ENCODE data around the gene NKAPD1.

NKAPD1 gene

GRCh38 chr11:112097734-112098528 is 23.8 kb downstream of the NKAPD1 start:
- Mint-ChIP-seq H3K27me3 (ENCODE audit: low read depth, poor library complexity) (no peaks in the 10 kb centered on the region), H3K4me3 (no peak overlapping the region), H3K36me3 (ENCODE audit: low read depth) (peaks cover 16% of the 10 kb centered on the region), H3K27ac (no peak overlapping the region), H3K4me1 (no peaks in the 10 kb centered on the region), H3K9me3 (no peaks in the 10 kb centered on the region)
- TF ChIP-seq, protein P1, sequence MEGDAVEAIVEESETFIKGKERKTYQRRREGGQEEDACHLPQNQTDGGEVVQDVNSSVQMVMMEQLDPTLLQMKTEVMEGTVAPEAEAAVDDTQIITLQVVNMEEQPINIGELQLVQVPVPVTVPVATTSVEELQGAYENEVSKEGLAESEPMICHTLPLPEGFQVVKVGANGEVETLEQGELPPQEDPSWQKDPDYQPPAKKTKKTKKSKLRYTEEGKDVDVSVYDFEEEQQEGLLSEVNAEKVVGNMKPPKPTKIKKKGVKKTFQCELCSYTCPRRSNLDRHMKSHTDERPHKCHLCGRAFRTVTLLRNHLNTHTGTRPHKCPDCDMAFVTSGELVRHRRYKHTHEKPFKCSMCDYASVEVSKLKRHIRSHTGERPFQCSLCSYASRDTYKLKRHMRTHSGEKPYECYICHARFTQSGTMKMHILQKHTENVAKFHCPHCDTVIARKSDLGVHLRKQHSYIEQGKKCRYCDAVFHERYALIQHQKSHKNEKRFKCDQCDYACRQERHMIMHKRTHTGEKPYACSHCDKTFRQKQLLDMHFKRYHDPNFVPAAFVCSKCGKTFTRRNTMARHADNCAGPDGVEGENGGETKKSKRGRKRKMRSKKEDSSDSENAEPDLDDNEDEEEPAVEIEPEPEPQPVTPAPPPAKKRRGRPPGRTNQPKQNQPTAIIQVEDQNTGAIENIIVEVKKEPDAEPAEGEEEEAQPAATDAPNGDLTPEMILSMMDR (IDR thresholded peaks at IDR 0.05): no peak
- no peak for DNase-seq

DNA sequence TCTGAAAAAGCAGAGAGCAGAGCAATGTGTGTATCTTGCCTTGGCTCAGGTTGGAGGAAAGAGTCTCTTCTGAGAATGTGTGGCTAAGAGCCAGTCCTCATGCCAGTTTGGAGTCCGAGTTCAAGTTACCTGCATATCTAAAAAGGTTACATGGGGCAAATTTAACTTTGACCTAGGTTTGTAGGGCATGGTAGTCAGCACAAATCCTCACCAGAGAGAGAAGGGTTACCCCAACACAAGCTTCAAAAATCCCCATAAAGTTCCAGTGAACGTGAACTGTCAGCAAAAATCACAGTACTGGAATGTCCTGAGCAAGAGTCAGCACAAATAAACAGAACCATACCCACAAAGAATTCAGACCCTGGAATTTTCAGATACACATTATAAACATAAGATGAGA is 26.4 kb downstream of the NKAPD1 start:
- Mint-ChIP-seq H3K4me1 (no peaks in the 10 kb centered on the region), H3K9me3 (no peaks in the 10 kb centered on the region), H3K4me3 (no peak overlapping the region), H3K27ac (peak overlapping the region; percentile 27), H3K27me3 (ENCODE audit: low read depth, poor library complexity) (no peaks in the 10 kb centered on the region), H3K36me3 (ENCODE audit: low read depth) (peaks cover 7% of the 10 kb centered on the region)
- TF ChIP-seq, protein P1 (IDR thresholded peaks at IDR 0.05): no peak
- no peak for DNase-seq

DNA sequence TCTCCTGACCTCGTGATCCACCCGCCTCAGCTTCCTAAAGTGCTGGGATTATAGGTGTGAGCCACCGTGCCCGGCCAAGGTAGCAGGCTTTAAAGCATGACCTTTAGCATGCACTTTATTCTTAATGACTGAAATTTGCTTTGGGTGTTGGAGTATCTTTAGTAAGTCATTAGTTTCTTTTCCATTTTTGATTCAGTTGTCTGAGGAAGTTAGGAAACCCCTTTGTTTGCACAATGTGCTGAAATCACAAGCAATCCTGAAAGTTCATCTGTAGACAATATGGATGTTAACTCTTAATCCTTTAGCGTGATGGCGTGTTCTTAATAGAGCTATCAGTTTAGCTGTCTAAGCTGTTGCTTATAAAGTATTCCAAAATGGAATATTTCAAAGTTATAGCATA is 29.3 kb downstream of the NKAPD1 start:
- no peak overlapping the region for H3K27ac Mint-ChIP-seq
- TF ChIP-seq, protein P1 (IDR thresholded peaks at IDR 0.05): no peak
- H3K4me1 Mint-ChIP-seq: no peaks in the 10 kb centered on the region
- no peaks in the 10 kb centered on the region for H3K9me3 Mint-ChIP-seq
- no peaks in the 10 kb centered on the region for H3K36me3 Mint-ChIP-seq (ENCODE audit: low read depth)
- no peaks in the 10 kb centered on the region for H3K27me3 Mint-ChIP-seq (ENCODE audit: low read depth, poor library complexity)
- H3K4me3 Mint-ChIP-seq: no peak overlapping the region
- no peak for DNase-seq

DNA sequence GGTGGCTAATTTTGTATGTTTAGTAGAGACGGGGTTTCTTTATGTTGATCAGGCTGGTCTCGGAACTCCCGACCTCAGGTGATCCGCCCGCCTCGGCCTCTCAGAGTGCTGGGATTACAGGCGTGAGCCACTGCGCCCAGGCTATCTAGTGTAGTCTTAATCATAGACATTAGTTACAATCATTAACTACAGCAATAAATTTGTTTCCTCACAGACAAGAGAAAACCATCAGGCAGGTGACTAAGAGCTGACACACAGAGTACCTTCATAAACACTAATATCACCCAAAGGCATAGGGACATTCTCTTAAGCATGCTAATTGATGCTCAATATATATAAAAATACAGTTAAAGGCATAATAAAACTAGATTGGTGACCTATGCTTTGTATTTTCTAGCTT is 32.0 kb downstream of the NKAPD1 start:
- no peaks in the 10 kb centered on the region for H3K4me1 Mint-ChIP-seq
- H3K27me3 Mint-ChIP-seq (ENCODE audit: low read depth, poor library complexity): no peaks in the 10 kb centered on the region
- H3K36me3 Mint-ChIP-seq (ENCODE audit: low read depth): peaks cover 6% of the 10 kb centered on the region
- H3K9me3 Mint-ChIP-seq: peaks cover 9% of the 10 kb centered on the region
- DNase-seq: no peak
- no peak overlapping the region for H3K27ac Mint-ChIP-seq
- no peak overlapping the region for H3K4me3 Mint-ChIP-seq
- TF ChIP-seq, protein P1 (IDR thresholded peaks at IDR 0.05): no peak

GRCh38 chr11:112113539-112114457 is 39.7 kb downstream of the NKAPD1 start:
- H3K27me3 Mint-ChIP-seq (ENCODE audit: low read depth, poor library complexity): no peaks in the 10 kb centered on the region
- DNase-seq: peak; percentile 14
- H3K4me3 Mint-ChIP-seq: no peak overlapping the region
- peaks cover 24% of the 10 kb centered on the region for H3K36me3 Mint-ChIP-seq (ENCODE audit: low read depth)
- peaks cover 30% of the 10 kb centered on the region for H3K9me3 Mint-ChIP-seq
- TF ChIP-seq, protein P1 (IDR thresholded peaks at IDR 0.05): peak; percentile 61
- H3K4me1 Mint-ChIP-seq: no peaks in the 10 kb centered on the region
- H3K27ac Mint-ChIP-seq: no peak overlapping the region

Data from nephron progenitor cell (in vitro differentiated cells).